ENCODE data around the gene GORASP1. TPM values are rescaled to one million over a fixed set of nuclear protein-coding genes. Genes with fewer than 3 reads are reported as not detected.
"Not testable (repeated sequence)": the region's sequence is repeated elsewhere in the genome, so short reads cannot be mapped to it uniquely, and the experiment has no call there.

Gene GORASP1
- total RNA-seq, 1 experiment from 2014 or later, result 38.5 TPM

- H3K79me2 ChIP-seq (ENCODE audit: low read length), result peaks cover 46% of the 10 kb centered on the region
- H3K27ac ChIP-seq (ENCODE audit: low read length), result peak overlapping the region; percentile 61
- H3K4me1 ChIP-seq (ENCODE audit: low read length), result peaks cover 16% of the 10 kb centered on the region
- H3K36me3 ChIP-seq (ENCODE audit: insufficient read depth, low read length), result peaks cover 25% of the 10 kb centered on the region; the same call in 1 of the 2 replicates
- 0 out of 2 replicates have a peak overlapping the region, but pooled peaks have one; percentile 12 for H3K9ac ChIP-seq (ENCODE audit: low read length)
- no peaks in the 10 kb centered on the region for H3K27me3 ChIP-seq (ENCODE audit: low read length)
- no peaks in the 10 kb centered on the region for H3K9me2 ChIP-seq (replicated peaks; ENCODE audit: insufficient read depth, low read length)
- H3K4me2 ChIP-seq (ENCODE audit: low read depth, low read length, poor library complexity, severe bottlenecking), result peak overlapping the region; percentile 25
- H3K4me3 ChIP-seq (ENCODE audit: low read length), result no peak overlapping the region
- peak; percentile 84 for DNase-seq
- H2AFZ ChIP-seq (ENCODE audit: low read length), result no peak overlapping the region
- H3K9me3 ChIP-seq (ENCODE audit: low read length), result no peaks in the 10 kb centered on the region
- no peaks in the 10 kb centered on the region for H4K20me1 ChIP-seq (ENCODE audit: insufficient read depth, low read depth, low read length)
These were observed 42.2 kb downstream of the GORASP1 start for GRCh38 chr3:39065197-39065596.

- Histone ChIP-seq H2AFZ (ENCODE audit: low read length) (no peak overlapping the region), H3K9me2 (replicated peaks; ENCODE audit: insufficient read depth, low read length) (no peaks in the 10 kb centered on the region), H3K4me3 (ENCODE audit: low read length) (no peak overlapping the region), H3K9me3 (ENCODE audit: low read length) (no peaks in the 10 kb centered on the region), H3K36me3 (ENCODE audit: insufficient read depth, low read length) (peaks cover 20% of the 10 kb centered on the region; the same call in 1 of the 2 replicates), H3K27me3 (ENCODE audit: low read length) (no peaks in the 10 kb centered on the region), H4K20me1 (ENCODE audit: insufficient read depth, low read depth, low read length) (no peaks in the 10 kb centered on the region), H3K9ac (ENCODE audit: low read length) (0 out of 2 replicates have a peak overlapping the region, but pooled peaks have one; percentile 12), H3K4me2 (ENCODE audit: low read depth, low read length, poor library complexity, severe bottlenecking) (peak overlapping the region; percentile 25), H3K4me1 (ENCODE audit: low read length) (peaks cover 16% of the 10 kb centered on the region), H3K27ac (ENCODE audit: low read length) (peak overlapping the region; percentile 61), H3K79me2 (ENCODE audit: low read length) (peaks cover 52% of the 10 kb centered on the region)
- DNase-seq, result no peak
These were observed 42.8 kb downstream of the GORASP1 start for GRCh38 chr3:39064646-39065045.

DNA sequence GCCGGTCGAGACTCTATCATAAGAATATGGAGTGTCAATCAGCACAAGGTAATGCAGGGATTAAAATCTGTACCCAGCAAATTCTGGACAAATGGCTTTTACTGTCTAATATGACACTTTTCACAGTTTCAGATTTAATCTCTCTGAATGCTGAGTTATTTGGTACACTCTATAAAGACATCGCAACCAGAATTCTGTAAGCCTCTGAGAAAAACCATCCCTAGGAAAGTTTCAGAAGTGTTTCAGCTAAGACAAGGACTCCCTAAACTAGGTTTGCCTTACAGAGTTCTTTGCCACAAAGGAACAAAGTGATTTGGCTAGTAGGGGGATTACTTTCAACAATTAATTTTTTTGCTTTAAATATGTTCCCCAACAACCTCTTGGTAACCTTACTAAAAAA lies 44.3 kb downstream of the GORASP1 start:
- Histone ChIP-seq H3K9me2 (replicated peaks; ENCODE audit: insufficient read depth, low read length) (no peaks in the 10 kb centered on the region), H3K4me2 (ENCODE audit: low read depth, low read length, poor library complexity, severe bottlenecking) (no peak overlapping the region), H4K20me1 (ENCODE audit: insufficient read depth, low read depth, low read length) (no peaks in the 10 kb centered on the region), H3K9me3 (ENCODE audit: low read length) (no peaks in the 10 kb centered on the region), H3K4me3 (ENCODE audit: low read length) (no peak overlapping the region), H3K27ac (ENCODE audit: low read length) (no peak overlapping the region), H3K79me2 (ENCODE audit: low read length) (peaks cover 65% of the 10 kb centered on the region), H3K36me3 (ENCODE audit: insufficient read depth, low read length) (peaks cover 15% of the 10 kb centered on the region; the same call in 1 of the 2 replicates), H2AFZ (ENCODE audit: low read length) (no peak overlapping the region), H3K9ac (ENCODE audit: low read length) (no peak overlapping the region), H3K4me1 (ENCODE audit: low read length) (peaks cover 13% of the 10 kb centered on the region), H3K27me3 (ENCODE audit: low read length) (no peaks in the 10 kb centered on the region)
- no peak for DNase-seq

DNA sequence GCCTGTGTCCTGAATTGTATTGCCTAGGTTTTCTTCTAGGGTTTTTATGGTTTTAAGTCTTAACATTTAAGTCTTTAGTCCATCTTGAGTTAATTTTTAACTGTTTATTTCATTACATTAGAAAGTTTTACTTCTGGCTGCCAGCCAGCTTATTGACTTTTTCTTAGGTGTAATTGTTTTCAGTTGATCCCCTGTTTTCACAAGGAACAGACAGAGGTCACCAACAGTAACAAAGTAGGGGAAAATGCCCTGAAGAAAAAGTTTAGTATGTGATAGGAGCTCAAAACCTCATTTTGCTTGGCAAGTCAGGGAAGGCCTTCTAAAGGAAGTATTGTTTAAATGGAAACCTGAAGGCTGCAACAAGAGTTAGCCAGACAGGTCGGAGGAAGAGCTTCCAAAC lies 45.2 kb downstream of the GORASP1 start:
- H3K27me3 ChIP-seq (ENCODE audit: low read length), result no peaks in the 10 kb centered on the region
- H4K20me1 ChIP-seq (ENCODE audit: insufficient read depth, low read depth, low read length), result no peaks in the 10 kb centered on the region
- no peak for DNase-seq
- H3K9me2 ChIP-seq (replicated peaks; ENCODE audit: insufficient read depth, low read length), result no peaks in the 10 kb centered on the region
- H3K9ac ChIP-seq (ENCODE audit: low read length), result no peak overlapping the region
- no peak overlapping the region for H3K4me3 ChIP-seq (ENCODE audit: low read length)
- peaks cover 13% of the 10 kb centered on the region for H3K4me1 ChIP-seq (ENCODE audit: low read length)
- H3K9me3 ChIP-seq (ENCODE audit: low read length), result no peaks in the 10 kb centered on the region
- H3K79me2 ChIP-seq (ENCODE audit: low read length), result peaks cover 71% of the 10 kb centered on the region
- peaks cover 8% of the 10 kb centered on the region; the same call in 1 of the 2 replicates for H3K36me3 ChIP-seq (ENCODE audit: insufficient read depth, low read length)
- H3K27ac ChIP-seq (ENCODE audit: low read length), result no peak overlapping the region
- H3K4me2 ChIP-seq (ENCODE audit: low read depth, low read length, poor library complexity, severe bottlenecking), result no peak overlapping the region
- no peak overlapping the region for H2AFZ ChIP-seq (ENCODE audit: low read length)

DNA sequence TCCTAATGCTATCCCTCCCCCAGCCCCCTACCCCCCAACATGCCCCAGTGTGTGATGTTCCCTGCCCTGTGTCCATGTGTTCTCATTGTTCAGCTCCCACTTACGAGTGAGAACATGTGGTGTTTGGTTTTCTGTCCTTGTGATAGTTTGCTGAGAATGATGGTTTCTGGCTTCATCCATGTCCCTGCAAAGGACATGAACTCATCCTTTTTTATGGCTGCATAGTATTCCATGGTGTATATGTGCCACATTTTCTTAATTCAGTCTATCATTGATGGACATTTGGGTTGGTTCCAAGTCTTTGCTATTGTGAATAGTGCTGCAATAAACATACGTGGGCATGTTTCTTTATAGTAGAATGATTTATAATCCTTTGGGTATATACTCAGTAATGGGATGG lies 46.2 kb downstream of the GORASP1 start:
- H3K9ac ChIP-seq (ENCODE audit: low read length); H4K20me1 ChIP-seq (ENCODE audit: insufficient read depth, low read depth, low read length); H3K9me3 ChIP-seq (ENCODE audit: low read length); DNase-seq; H3K4me2 ChIP-seq (ENCODE audit: low read depth, low read length, poor library complexity, severe bottlenecking); H3K9me2 ChIP-seq (replicated peaks; ENCODE audit: insufficient read depth, low read length); H3K27ac ChIP-seq (ENCODE audit: low read length); H3K36me3 ChIP-seq (ENCODE audit: insufficient read depth, low read length); H2AFZ ChIP-seq (ENCODE audit: low read length); H3K4me3 ChIP-seq (ENCODE audit: low read length); H3K27me3 ChIP-seq (ENCODE audit: low read length): not testable (repeated sequence)
- Histone ChIP-seq H3K4me1 (ENCODE audit: low read length) (peaks cover 22% of the 10 kb centered on the region), H3K79me2 (ENCODE audit: low read length) (peaks cover 75% of the 10 kb centered on the region)

DNA sequence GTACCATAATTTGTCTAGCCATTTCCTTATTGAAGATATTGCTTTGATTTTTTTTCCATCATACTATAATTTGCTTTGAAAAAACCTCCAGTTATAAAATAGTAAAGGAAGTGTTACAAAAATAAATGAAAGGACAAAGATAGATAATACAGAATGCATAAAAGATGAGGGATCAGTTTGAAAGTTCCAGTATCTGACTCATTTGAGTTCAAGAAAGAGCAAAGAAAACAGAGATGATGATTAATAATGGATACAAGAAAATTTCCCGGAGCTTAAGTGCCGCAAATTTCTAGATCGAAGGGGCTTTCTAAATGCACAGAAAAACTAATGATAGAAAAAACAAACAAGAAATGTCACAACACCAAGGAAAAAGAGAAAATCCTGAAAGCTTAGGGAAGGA lies 51.3 kb downstream of the GORASP1 start:
- H3K79me2 ChIP-seq (ENCODE audit: low read length), result peaks cover 87% of the 10 kb centered on the region
- no peak overlapping the region for H3K4me2 ChIP-seq (ENCODE audit: low read depth, low read length, poor library complexity, severe bottlenecking)
- no peaks in the 10 kb centered on the region for H3K9me2 ChIP-seq (replicated peaks; ENCODE audit: insufficient read depth, low read length)
- H3K4me1 ChIP-seq (ENCODE audit: low read length), result peaks cover 30% of the 10 kb centered on the region
- no peaks in the 10 kb centered on the region for H3K36me3 ChIP-seq (ENCODE audit: insufficient read depth, low read length)
- no peaks in the 10 kb centered on the region for H3K9me3 ChIP-seq (ENCODE audit: low read length)
- no peaks in the 10 kb centered on the region; the same call in 1 of the 2 replicates for H4K20me1 ChIP-seq (ENCODE audit: insufficient read depth, low read depth, low read length)
- no peaks in the 10 kb centered on the region for H3K27me3 ChIP-seq (ENCODE audit: low read length)
- no peak overlapping the region for H3K27ac ChIP-seq (ENCODE audit: low read length)
- H3K9ac ChIP-seq (ENCODE audit: low read length), result no peak overlapping the region
- no peak overlapping the region for H3K4me3 ChIP-seq (ENCODE audit: low read length)
- H2AFZ ChIP-seq (ENCODE audit: low read length), result no peak overlapping the region
- no peak for DNase-seq

- Histone ChIP-seq H3K9me3 (ENCODE audit: low read length) (no peaks in the 10 kb centered on the region), H3K79me2 (ENCODE audit: low read length) (peaks cover 66% of the 10 kb centered on the region), H3K9ac (ENCODE audit: low read length) (0 out of 2 replicates have a peak overlapping the region, but pooled peaks have one; percentile 89), H3K27me3 (ENCODE audit: low read length) (no peaks in the 10 kb centered on the region), H2AFZ (ENCODE audit: low read length) (no peak overlapping the region), H3K4me1 (ENCODE audit: low read length) (peaks cover 34% of the 10 kb centered on the region), H3K4me3 (ENCODE audit: low read length) (peak overlapping the region; percentile 94; the same call in 1 of the 2 replicates), H3K27ac (ENCODE audit: low read length) (no peak overlapping the region), H4K20me1 (ENCODE audit: insufficient read depth, low read depth, low read length) (no peaks in the 10 kb centered on the region; the same call in 1 of the 2 replicates), H3K9me2 (replicated peaks; ENCODE audit: insufficient read depth, low read length) (no peaks in the 10 kb centered on the region), H3K36me3 (ENCODE audit: insufficient read depth, low read length) (no peaks in the 10 kb centered on the region), H3K4me2 (ENCODE audit: low read depth, low read length, poor library complexity, severe bottlenecking) (peak overlapping the region; percentile 86)
- no peak for DNase-seq
These were observed 53.7 kb downstream of the GORASP1 start for GRCh38 chr3:39053696-39054095.

DNA sequence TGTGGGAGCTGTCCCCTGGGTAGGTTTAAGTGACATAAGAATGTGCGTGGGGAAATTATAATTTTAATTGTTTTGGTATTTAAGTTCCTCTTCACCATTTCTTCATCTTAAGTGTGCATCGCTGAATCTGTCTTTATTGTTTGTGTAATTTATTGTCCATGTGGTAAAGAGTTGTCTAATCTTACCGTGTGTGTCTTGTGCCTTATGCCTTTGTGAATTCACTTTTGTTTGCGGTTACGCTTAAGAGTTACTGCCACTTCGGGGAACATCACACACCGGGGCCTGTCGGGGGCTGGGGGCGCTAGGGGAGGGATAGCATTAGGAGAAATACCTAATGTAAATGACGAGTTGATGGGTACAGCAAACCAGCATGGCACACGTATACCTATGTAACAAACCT lies 54.8 kb downstream of the GORASP1 start:
- no peak overlapping the region for H3K27ac ChIP-seq (ENCODE audit: low read length)
- H3K27me3 ChIP-seq (ENCODE audit: low read length), result no peaks in the 10 kb centered on the region
- no peaks in the 10 kb centered on the region for H3K9me2 ChIP-seq (replicated peaks; ENCODE audit: insufficient read depth, low read length)
- peaks cover 55% of the 10 kb centered on the region for H3K79me2 ChIP-seq (ENCODE audit: low read length)
- peak overlapping the region; percentile 94 for H3K4me3 ChIP-seq (ENCODE audit: low read length)
- H3K36me3 ChIP-seq (ENCODE audit: insufficient read depth, low read length), result no peaks in the 10 kb centered on the region
- H3K9ac ChIP-seq (ENCODE audit: low read length), result peak overlapping the region; percentile 89
- peaks cover 34% of the 10 kb centered on the region for H3K4me1 ChIP-seq (ENCODE audit: low read length)
- DNase-seq, result no peak
- peak overlapping the region; percentile 95; the same call in 1 of the 2 replicates for H2AFZ ChIP-seq (ENCODE audit: low read length)
- no peaks in the 10 kb centered on the region; the same call in 1 of the 2 replicates for H4K20me1 ChIP-seq (ENCODE audit: insufficient read depth, low read depth, low read length)
- peak overlapping the region; percentile 86 for H3K4me2 ChIP-seq (ENCODE audit: low read depth, low read length, poor library complexity, severe bottlenecking)
- no peaks in the 10 kb centered on the region for H3K9me3 ChIP-seq (ENCODE audit: low read length)

Measured in Karpas-422 (cell line).